OCI-LY7 (cell line): ENCODE measurements around the gene EFNA5. TPM values are rescaled to one million over a fixed set of nuclear protein-coding genes. Genes with fewer than 3 reads are reported as not detected.

Experiments used
- BruUV-seq: library from RNA; stranded (reverse); fragments of 400-500 nt; replicated peaks from 2 replicates; lab custom pipeline; 2021; lab: Mats Ljungman, UMichigan
- CTCF ChIA-PET: fragments of 300-600 bp; sonication (Branson Sonifier 250); formaldehyde crosslinking; loops from one replicate; lab custom pipeline; 2022; ENCODE audit warnings: antibody characterized with exemption; ENCODE audit not compliant: unreplicated experiment; lab: Charles Lee
- POLR2A ChIA-PET: fragments of 300-600 bp; sonication (Branson Sonifier 250); formaldehyde crosslinking; loops from one replicate; lab custom pipeline; 2022; ENCODE audit warnings: antibody characterized with exemption; lab: Charles Lee
- DNase-seq: peaks from one replicate; pipeline ENCODE4 v3.0.0-alpha.2; 2015; ENCODE audit warnings: low spot score
- H2AFZ ChIP-seq: fragments of 200-600 bp; sonication (generic), shearing (Covaris generic); 2 replicates; pipeline ENCODE4 v1.6.1; 2014; ENCODE audit warnings: mild to moderate bottlenecking, antibody characterized with exemption, low read length, moderate library complexity
- H3K27ac ChIP-seq: fragments of 200-600 bp; sonication (generic); 2 replicates; pipeline ENCODE4 v1.5.1; 2014; ENCODE audit warnings: mixed run types, low read depth, mild to moderate bottlenecking, moderate library complexity, low read length, inconsistent platforms; ENCODE audit not compliant: poor library complexity, severe bottlenecking
- H3K36me3 ChIP-seq: fragments of 200-600 bp; sonication (generic); 2 replicates; pipeline ENCODE4 v1.6.1; 2014; ENCODE audit warnings: mild to moderate bottlenecking, antibody characterized with exemption, low read length, moderate library complexity, mixed read lengths; ENCODE audit not compliant: insufficient read depth
- H3K4me1 ChIP-seq: fragments of 200-600 bp; sonication (generic); 2 replicates; pipeline ENCODE4 v1.5.1; 2014; ENCODE audit warnings: mild to moderate bottlenecking, low read length; ENCODE audit not compliant: insufficient read depth, poor library complexity, severe bottlenecking
- H3K4me2 ChIP-seq: fragments of 200-600 bp; sonication (generic); 2 replicates; pipeline ENCODE4 v1.6.1; 2014; ENCODE audit warnings: mild to moderate bottlenecking, low read length
- H3K4me3 ChIP-seq: fragments of 200-600 bp; sonication (generic); 2 replicates; pipeline ENCODE4 v1.5.1; 2014; ENCODE audit warnings: mild to moderate bottlenecking, low read depth, low read length; ENCODE audit not compliant: poor library complexity, severe bottlenecking
- H3K79me2 ChIP-seq: fragments of 200-600 bp; sonication (generic); 2 replicates; pipeline ENCODE4 v1.6.1; 2016; ENCODE audit warnings: low read depth, mild to moderate bottlenecking, low read length, moderate library complexity, mixed read lengths; ENCODE audit not compliant: insufficient read depth
- H3K9me2 ChIP-seq: fragments of 200-600 bp; sonication (generic); 2 replicates; pipeline ENCODE4 v1.6.1; 2016; ENCODE audit warnings: mild to moderate bottlenecking, low read length, mixed read lengths; ENCODE audit not compliant: insufficient read depth
- H3K9me3 ChIP-seq: fragments of 200-600 bp; sonication (generic); 2 replicates; pipeline ENCODE4 v1.6.1; 2014; ENCODE audit warnings: mild to moderate bottlenecking, mixed run types, low read length, mixed read lengths
- H4K20me1 ChIP-seq: fragments of 200-600 bp; sonication (generic); 2 replicates; pipeline ENCODE4 v1.6.1; 2014; ENCODE audit warnings: mild to moderate bottlenecking, antibody characterized with exemption, low read length, moderate library complexity, mixed read lengths; ENCODE audit not compliant: insufficient read depth
- EZH2phosphoT487 ChIP-seq: fragments of 200-600 bp; sonication (generic); IDR thresholded peaks from 2 replicates; pipeline ENCODE4 v1.6.1; 2018; ENCODE audit warnings: low read depth, borderline replicate concordance, mild to moderate bottlenecking, mixed run types, antibody characterized with exemption, low read length, moderate library complexity, mixed read lengths
- intact Hi-C: fragments of 100-400 bp; cut with micrococcal nuclease; formaldehyde crosslinking; loops from one replicate; pipeline ENCODE4 v1.10.0; 2022; ENCODE audit not compliant: unreplicated experiment
- total RNA-seq, 2 experiments: library from RNA; depleted of rRNA in 1 of 2; stranded (reverse); fragments of >200 nt in 1 of 2; shearing (Covaris generic) in 1 of 2; gene quantifications; 2 replicates each; pipeline ENCODE4 v1.2.3, GENCODE V29; 2014 to 2022
- TF ChIP-seq, protein P1 (sequence below): fragments of 200-600 bp; sonication (generic); conservative IDR thresholded peaks from 2 replicates; pipeline ENCODE4 v1.5.1; 2014; ENCODE audit warnings: mild to moderate bottlenecking, antibody characterized with exemption, low read length, moderate library complexity, mixed read lengths

Gene EFNA5
- total RNA-seq, 2 experiments from 2014 or later = 2.1 to 3.1 TPM

DNA sequence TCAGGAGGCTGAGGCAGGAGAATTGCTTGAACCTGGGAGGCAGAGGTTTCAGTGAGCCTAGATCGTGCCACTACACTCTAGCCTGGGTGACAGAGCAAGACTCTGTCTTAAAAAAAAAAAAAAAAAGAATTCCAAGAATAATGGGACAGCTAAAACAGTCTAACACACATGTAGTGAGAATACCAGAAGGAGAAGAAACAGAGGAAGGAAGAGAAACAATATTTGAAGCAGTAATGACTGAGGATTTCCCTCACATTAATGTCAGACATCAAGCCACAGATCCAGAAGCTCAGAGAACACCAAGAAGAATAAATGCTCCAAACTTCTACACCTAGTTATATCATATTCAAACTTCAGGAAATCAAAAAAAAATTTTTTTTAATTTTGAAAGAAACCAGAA lies 47.1 kb upstream of the EFNA5 start:
- Histone ChIP-seq H4K20me1 (no peaks in the 10 kb centered on the region), H3K79me2 (no peaks in the 10 kb centered on the region), H3K4me3 (no peak overlapping the region), H3K36me3 (no peaks in the 10 kb centered on the region), H3K4me2 (no peak overlapping the region), H3K27ac (no peak overlapping the region), H3K9me2 (no peaks in the 10 kb centered on the region), H2AFZ (no peak overlapping the region), H3K9me3 (no peaks in the 10 kb centered on the region), H3K4me1 (no peaks in the 10 kb centered on the region)
- CTCF ChIA-PET = no interaction called here
- no peak for TF ChIP-seq EZH2phosphoT487
- TF ChIP-seq, protein P1, sequence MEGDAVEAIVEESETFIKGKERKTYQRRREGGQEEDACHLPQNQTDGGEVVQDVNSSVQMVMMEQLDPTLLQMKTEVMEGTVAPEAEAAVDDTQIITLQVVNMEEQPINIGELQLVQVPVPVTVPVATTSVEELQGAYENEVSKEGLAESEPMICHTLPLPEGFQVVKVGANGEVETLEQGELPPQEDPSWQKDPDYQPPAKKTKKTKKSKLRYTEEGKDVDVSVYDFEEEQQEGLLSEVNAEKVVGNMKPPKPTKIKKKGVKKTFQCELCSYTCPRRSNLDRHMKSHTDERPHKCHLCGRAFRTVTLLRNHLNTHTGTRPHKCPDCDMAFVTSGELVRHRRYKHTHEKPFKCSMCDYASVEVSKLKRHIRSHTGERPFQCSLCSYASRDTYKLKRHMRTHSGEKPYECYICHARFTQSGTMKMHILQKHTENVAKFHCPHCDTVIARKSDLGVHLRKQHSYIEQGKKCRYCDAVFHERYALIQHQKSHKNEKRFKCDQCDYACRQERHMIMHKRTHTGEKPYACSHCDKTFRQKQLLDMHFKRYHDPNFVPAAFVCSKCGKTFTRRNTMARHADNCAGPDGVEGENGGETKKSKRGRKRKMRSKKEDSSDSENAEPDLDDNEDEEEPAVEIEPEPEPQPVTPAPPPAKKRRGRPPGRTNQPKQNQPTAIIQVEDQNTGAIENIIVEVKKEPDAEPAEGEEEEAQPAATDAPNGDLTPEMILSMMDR = no peak
- POLR2A ChIA-PET = no interaction called here
- BruUV-seq = no TSS peak
- no peak for DNase-seq
- intact Hi-C loops = no loop called here

- no peaks in the 10 kb centered on the region for H3K9me2 ChIP-seq
- H2AFZ ChIP-seq = no peak overlapping the region
These were observed 42.5 kb upstream of the EFNA5 start for GRCh38 chr5:107713228-107713627.

DNA sequence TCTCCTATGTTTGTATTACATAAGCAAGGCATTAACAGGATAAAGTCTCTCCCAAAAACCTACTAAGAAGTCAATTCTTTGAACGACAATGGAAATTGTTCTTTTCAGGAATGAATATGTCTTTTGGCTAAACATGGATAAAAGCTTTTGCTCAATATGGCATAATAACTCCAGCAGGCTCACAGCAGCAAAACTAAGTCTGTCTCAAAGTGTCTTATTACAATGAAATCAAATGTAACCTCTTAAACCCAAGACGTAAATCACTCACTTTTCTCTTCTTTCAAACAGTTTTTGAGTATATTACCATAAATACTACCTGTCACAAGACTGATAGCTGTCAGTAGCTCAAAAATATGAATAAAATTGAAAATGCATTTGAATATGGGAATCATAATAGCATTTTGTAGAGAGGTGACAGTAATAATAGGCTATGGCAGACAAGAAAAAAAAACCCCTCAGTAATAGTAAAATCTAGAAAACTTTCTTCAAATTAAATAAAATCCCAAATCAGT lies 41.7 kb upstream of the EFNA5 start:
- Histone ChIP-seq H2AFZ (no peak overlapping the region), H3K27ac (no peak overlapping the region), H3K4me1 (no peaks in the 10 kb centered on the region), H3K4me3 (no peak overlapping the region), H4K20me1 (no peaks in the 10 kb centered on the region), H3K9me2 (no peaks in the 10 kb centered on the region), H3K4me2 (no peak overlapping the region), H3K79me2 (no peaks in the 10 kb centered on the region), H3K36me3 (no peaks in the 10 kb centered on the region), H3K9me3 (no peaks in the 10 kb centered on the region)
- ChIA-PET POLR2A (interaction anchor here (0.7 kb wide), 1 partner anchor 622 kb away, joined by 4 read pairs; no protein-coding TSS in a partner anchor), CTCF (no interaction called here)
- no TSS peak for BruUV-seq
- no peak for TF ChIP-seq EZH2phosphoT487
- TF ChIP-seq, protein P1 = no peak
- intact Hi-C loops = no loop called here
- no peak for DNase-seq

More at GRCh38 chr5:107713228-107713627, 42.5 kb upstream of the EFNA5 start:
- Histone ChIP-seq H3K4me2 (no peak overlapping the region), H3K4me1 (no peaks in the 10 kb centered on the region), H3K9me3 (no peaks in the 10 kb centered on the region), H3K79me2 (no peaks in the 10 kb centered on the region), H3K27ac (no peak overlapping the region), H3K4me3 (no peak overlapping the region), H3K36me3 (no peaks in the 10 kb centered on the region), H4K20me1 (no peaks in the 10 kb centered on the region)
- DNase-seq = no peak
- ChIA-PET CTCF (no interaction called here), POLR2A (interaction anchor here (0.6 kb wide), 1 partner anchor 127 kb away, joined by 3 read pairs; no protein-coding TSS in a partner anchor)
- no peak for TF ChIP-seq EZH2phosphoT487
- TF ChIP-seq, protein P1 = no peak
- no TSS peak for BruUV-seq
- intact Hi-C loops = no loop called here
